GM21528 (cell line): ENCODE results near the gene GNB2.

Experiments used
- ATAC-seq: cut with Tn5 transposase; IDR thresholded peaks from one replicate; pipeline ENCODE4 v1.9.1; 2021; ENCODE audit warnings: mild to moderate bottlenecking, moderate library complexity; ENCODE audit not compliant: unreplicated experiment, low FRiP score

The GNB2 gene

GRCh38 chr7:100680576-100681271 is 7.2 kb downstream of the GNB2 start:
- ATAC-seq = no peak

- no peak for ATAC-seq
Measured at GRCh38 chr7:100681491-100682227, 8.1 kb downstream of the GNB2 start.

DNA sequence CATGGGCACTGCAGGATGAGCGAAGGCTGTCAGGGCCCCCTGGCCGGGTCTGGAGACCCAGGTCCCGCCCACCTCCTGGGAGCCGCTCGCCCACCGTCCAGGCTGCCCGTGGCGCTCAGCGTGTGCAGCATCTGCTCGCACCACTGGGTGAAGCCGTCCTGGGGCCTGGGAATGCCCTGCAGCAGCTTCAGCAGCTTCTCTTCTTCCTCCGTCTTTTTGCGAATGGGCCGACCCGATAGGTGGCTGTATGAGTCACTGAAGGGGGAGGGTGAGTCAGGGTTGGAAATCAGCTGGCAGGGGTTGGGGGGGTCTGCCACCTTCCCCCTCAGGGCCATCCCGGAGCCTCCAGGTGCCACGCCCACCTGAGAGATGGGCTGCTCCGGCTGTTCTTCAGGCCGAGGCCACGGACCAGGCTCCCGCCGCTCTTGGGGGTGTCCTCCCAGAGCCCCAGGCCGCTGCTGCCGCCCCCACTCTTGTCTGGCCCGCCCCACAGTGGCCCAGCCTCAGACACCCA is 8.7 kb downstream of the GNB2 start:
- ATAC-seq = no peak

- ATAC-seq = no peak
Measured at GRCh38 chr7:100682991-100683658, 9.6 kb downstream of the GNB2 start.

DNA sequence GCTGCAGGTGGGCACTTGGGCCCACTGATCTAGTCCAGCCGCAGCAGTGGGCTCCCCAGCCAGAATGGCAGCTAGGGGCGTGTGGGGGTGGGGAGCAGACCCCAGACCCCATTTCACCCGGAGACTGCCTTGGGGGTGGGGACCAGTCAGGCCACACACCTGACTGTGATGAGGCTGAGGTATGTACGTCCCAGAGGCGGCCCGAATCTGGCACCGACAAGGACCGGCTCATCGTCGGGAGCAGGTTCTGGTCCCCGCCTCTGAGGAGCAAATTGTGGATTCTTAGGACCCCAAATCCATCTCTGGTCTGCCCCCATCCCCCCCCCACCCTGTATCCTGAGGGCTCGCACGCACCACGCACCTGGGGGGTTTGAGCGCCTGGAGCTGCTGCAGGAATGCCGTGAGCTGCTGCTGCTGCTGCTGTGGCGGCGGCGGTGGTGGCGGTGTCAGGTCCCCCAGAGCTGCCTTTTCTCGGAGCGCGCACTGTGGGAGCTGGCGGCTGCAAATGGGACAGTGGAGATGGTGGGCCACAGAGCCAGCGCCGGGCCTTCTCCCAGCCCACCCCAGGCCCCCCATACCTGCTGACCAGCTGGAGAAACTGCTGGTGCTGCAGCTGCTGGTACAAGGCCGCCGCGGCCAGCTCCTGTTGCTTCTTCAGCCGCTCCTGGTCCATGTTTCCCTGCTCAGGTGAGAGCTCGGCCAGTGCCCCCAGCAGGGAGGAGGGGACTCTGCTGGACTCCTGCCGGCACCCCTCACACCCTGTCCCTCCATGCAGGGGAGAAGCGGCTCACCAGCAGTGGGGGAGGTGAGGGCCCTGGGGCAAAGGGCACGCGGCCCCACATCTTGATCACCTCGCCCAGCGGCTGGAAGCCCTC is 10.4 kb downstream of the GNB2 start:
- no peak for ATAC-seq

GRCh38 chr7:100684534-100685042 is 11.0 kb downstream of the GNB2 start:
- ATAC-seq = no peak

- no peak for ATAC-seq
Measured at GRCh38 chr7:100685049-100685605, 11.6 kb downstream of the GNB2 start.

DNA sequence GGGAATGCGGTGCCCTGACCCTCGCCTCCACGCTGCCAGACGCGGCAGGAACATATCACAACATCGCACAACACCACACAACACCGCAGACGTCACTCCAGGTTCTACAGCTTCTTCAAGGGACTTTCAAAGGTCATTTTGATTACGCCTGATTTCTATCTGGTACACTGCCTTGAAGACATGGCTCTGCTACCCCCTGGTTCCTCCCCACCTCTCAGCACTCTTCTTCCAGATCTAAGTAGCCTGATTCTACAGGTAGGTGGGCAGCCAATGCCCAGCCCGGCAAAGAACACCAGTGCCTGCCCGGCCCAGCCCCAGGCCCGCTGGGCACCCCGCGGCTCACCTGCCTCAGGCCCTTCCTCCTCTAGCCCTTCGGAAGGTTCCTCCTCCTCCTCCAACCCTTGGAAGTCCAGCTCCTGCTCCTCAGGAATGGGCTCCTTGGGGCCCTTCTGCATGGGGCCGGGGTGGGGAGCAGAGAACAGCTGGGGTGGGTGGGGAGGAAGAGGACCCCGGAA is 12.1 kb downstream of the GNB2 start:
- ATAC-seq = no peak

- no peak for ATAC-seq
Measured at GRCh38 chr7:100686201-100686821, 12.8 kb downstream of the GNB2 start.

DNA sequence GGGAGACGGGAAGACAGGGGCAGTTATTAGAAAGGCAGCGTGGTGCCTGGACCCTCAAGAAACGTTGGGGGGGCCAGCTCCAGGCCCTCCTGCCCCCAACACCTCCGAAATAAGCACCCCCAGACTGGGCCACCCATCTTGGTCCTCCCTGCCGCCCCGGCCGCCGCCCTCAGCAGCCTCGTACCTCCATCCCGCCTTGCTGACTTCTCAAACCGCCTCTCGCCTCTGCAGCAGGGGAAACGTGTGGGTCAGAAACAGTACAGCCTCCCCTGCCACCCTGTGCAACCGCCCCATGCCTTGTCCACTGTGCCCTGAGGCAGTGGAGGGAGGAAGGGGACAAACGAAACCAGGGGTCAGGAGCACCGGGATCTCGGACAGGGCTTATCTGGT is 13.3 kb downstream of the GNB2 start:
- no peak for ATAC-seq

- ATAC-seq = no peak
Measured at GRCh38 chr7:100687261-100687660, 13.7 kb downstream of the GNB2 start.

DNA sequence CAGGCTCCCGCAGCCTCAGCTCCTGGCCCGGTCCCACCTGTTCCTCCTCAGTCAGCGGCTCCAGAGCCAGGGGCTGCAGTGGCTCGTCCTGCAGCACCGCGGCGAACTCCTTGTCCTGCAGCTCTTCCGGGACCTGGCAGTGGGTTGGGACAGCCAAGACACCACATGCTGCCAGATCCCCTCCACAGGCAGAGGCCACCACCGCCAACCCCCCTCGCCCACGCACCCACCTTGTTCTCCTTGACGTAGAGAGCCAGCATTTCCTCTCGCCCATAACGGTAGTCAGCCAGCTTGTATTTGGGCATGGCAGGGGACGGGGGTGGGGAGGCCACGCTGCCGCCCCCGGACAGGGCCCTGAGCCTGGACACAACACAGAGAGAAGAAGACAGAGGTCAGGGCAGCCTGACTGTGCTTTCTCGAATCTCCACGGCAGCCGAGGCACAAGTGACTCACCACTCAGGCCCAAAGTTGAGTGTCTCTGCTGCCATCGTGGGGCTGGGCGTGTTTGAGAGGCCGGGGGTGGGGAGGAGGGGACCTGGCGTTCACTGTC is 14.3 kb downstream of the GNB2 start:
- ATAC-seq = no peak

- no peak for ATAC-seq
Measured at GRCh38 chr7:100688326-100688860, 14.9 kb downstream of the GNB2 start.

GRCh38 chr7:100689230-100690135 is 15.9 kb downstream of the GNB2 start:
- ATAC-seq = no peak

- no peak for ATAC-seq
Measured at GRCh38 chr7:100691676-100692577, 18.4 kb downstream of the GNB2 start.

DNA sequence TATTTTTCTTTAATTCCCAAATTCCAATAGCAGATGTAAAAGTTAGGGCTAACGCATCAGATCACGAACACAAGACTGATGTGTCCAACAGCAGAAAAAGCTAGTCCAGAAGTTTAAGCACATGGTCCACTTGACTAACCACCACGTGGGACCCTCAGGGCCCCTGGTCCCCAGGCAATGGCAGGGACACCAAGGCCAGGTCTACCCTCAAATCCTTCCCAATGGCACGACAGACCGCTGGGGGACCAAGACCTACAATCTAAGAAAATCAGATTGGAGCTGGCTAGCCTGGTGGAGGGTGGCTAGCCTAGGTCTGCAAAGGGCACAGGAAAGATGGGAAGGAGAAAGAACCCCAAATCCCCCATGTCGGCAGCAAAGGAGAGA is 19.0 kb downstream of the GNB2 start:
- ATAC-seq = no peak
